ENCODE results near the gene FBXO15. TPM values are rescaled to one million over a fixed set of nuclear protein-coding genes. Genes with fewer than 3 reads are reported as not detected.

The FBXO15 gene
- total and polyA plus RNA-seq, 4 experiments from 2014 or later = 2.0 to 2.6 (median 2.4) TPM

GRCh38 chr18:74131124-74131523 is 16.5 kb downstream of the FBXO15 start:
- no peaks in the 10 kb centered on the region for H3K36me3 ChIP-seq (ENCODE audit: insufficient read depth, low read length)
- Mint-ChIP-seq H3K9me3 (no peaks in the 10 kb centered on the region), H3K27ac (no peak overlapping the region), H3K27me3 (peaks cover 0 to 1% of the 10 kb centered on the region in 2 donors), H3K4me1 (no peaks in the 10 kb centered on the region), H3K4me3 (no peak overlapping the region), H3K36me3 (no peaks in the 10 kb centered on the region)
- no peaks in the 10 kb centered on the region for H3K4me1 ChIP-seq (ENCODE audit: insufficient read depth, low read length)
- ChIA-PET CTCF (ENCODE audit: partially characterized antibody) (interaction anchor here (1.7 kb wide), 1 partner anchor 12 kb away, joined by 4 read pairs; no protein-coding TSS in a partner anchor), POLR2A (ENCODE audit: partially characterized antibody) (no interaction called here)
- H3K9me3 ChIP-seq (ENCODE audit: control insufficient read depth in 1 of 2, low read length in 2 of 2) = no peaks in the 10 kb centered on the region
- H3K27ac ChIP-seq (ENCODE audit: low read depth, low read length) = no peak overlapping the region
- H3K4me3 ChIP-seq (ENCODE audit: low read length in 2 of 2) = no peak overlapping the region
- no peak for DNase-seq
- intact Hi-C loops (cut with micrococcal nuclease) = no loop called here
- H3K27me3 ChIP-seq (ENCODE audit: insufficient read depth, low read length) = no peaks in the 10 kb centered on the region

GRCh38 chr18:74128159-74128558 is 19.5 kb downstream of the FBXO15 start:
- Histone ChIP-seq H3K27ac (ENCODE audit: low read depth, low read length) (no peak overlapping the region), H3K27me3 (ENCODE audit: insufficient read depth, low read length) (no peaks in the 10 kb centered on the region), H3K4me1 (ENCODE audit: insufficient read depth, low read length) (no peaks in the 10 kb centered on the region), H3K9me3 (ENCODE audit: control insufficient read depth in 1 of 2, low read length in 2 of 2) (no peaks in the 10 kb centered on the region), H3K36me3 (ENCODE audit: insufficient read depth, low read length) (no peaks in the 10 kb centered on the region), H3K4me3 (ENCODE audit: low read length in 2 of 2) (no peak overlapping the region)
- H3K27ac Mint-ChIP-seq = no peak overlapping the region
- intact Hi-C loops (cut with micrococcal nuclease) = no loop called here
- H3K36me3 Mint-ChIP-seq = no peaks in the 10 kb centered on the region
- no peaks in the 10 kb centered on the region for H3K9me3 Mint-ChIP-seq
- ChIA-PET CTCF (ENCODE audit: partially characterized antibody) (interaction anchor here (1.2 kb wide), 1 partner anchor 9 kb away, joined by 3 read pairs; no protein-coding TSS in a partner anchor), POLR2A (ENCODE audit: partially characterized antibody) (no interaction called here)
- H3K4me3 Mint-ChIP-seq = no peak overlapping the region
- no peak for DNase-seq
- H3K4me1 Mint-ChIP-seq = no peaks in the 10 kb centered on the region
- no peaks in the 10 kb centered on the region for H3K27me3 Mint-ChIP-seq

GRCh38 chr18:74126684-74127655 is 20.7 kb downstream of the FBXO15 start:
- H3K4me3 Mint-ChIP-seq = no peak overlapping the region
- Histone ChIP-seq H3K4me1 (ENCODE audit: insufficient read depth, low read length) (no peaks in the 10 kb centered on the region), H3K9me3 (ENCODE audit: control insufficient read depth in 1 of 2, low read length in 2 of 2) (no peaks in the 10 kb centered on the region), H3K27me3 (ENCODE audit: insufficient read depth, low read length) (no peaks in the 10 kb centered on the region), H3K4me3 (ENCODE audit: low read length in 2 of 2) (no peak overlapping the region), H3K27ac (ENCODE audit: low read depth, low read length) (no peak overlapping the region), H3K36me3 (ENCODE audit: insufficient read depth, low read length) (no peaks in the 10 kb centered on the region)
- no peaks in the 10 kb centered on the region for H3K27me3 Mint-ChIP-seq
- ChIA-PET POLR2A (ENCODE audit: partially characterized antibody) (no interaction called here), CTCF (ENCODE audit: partially characterized antibody) (interaction anchor here (1.4 kb wide), 1 partner anchor 12 kb away, joined by 3 read pairs; no protein-coding TSS in a partner anchor)
- intact Hi-C loops (cut with micrococcal nuclease) = no loop called here
- H3K27ac Mint-ChIP-seq = no peak overlapping the region
- H3K4me1 Mint-ChIP-seq = no peaks in the 10 kb centered on the region
- no peak for DNase-seq
- H3K9me3 Mint-ChIP-seq = no peaks in the 10 kb centered on the region
- no peaks in the 10 kb centered on the region for H3K36me3 Mint-ChIP-seq

GRCh38 chr18:74124642-74125041 is 23.0 kb downstream of the FBXO15 start:
- POLR2A ChIA-PET (ENCODE audit: partially characterized antibody) = no interaction called here

GRCh38 chr18:74123200-74123599 is 24.4 kb downstream of the FBXO15 start:
- Histone ChIP-seq H3K27me3 (ENCODE audit: insufficient read depth, low read length) (no peaks in the 10 kb centered on the region), H3K27ac (ENCODE audit: low read depth, low read length) (no peak overlapping the region), H3K36me3 (ENCODE audit: insufficient read depth, low read length) (no peaks in the 10 kb centered on the region), H3K9me3 (ENCODE audit: control insufficient read depth in 1 of 2, low read length in 2 of 2) (no peaks in the 10 kb centered on the region), H3K4me1 (ENCODE audit: insufficient read depth, low read length) (no peaks in the 10 kb centered on the region), H3K4me3 (ENCODE audit: low read length in 2 of 2) (no peak overlapping the region)
- Mint-ChIP-seq H3K4me1 (no peaks in the 10 kb centered on the region), H3K27ac (peak overlapping the region in 1 of 7 donors; percentile 16), H3K36me3 (no peaks in the 10 kb centered on the region), H3K27me3 (peaks cover 2 to 5% of the 10 kb centered on the region in 2 donors), H3K4me3 (no peak overlapping the region), H3K9me3 (no peaks in the 10 kb centered on the region)
- ChIA-PET POLR2A (ENCODE audit: partially characterized antibody) (no interaction called here), CTCF (ENCODE audit: partially characterized antibody) (no interaction called here)
- intact Hi-C loops (cut with micrococcal nuclease) = no loop called here
- DNase-seq = no peak

More at GRCh38 chr18:74124642-74125041, 23.0 kb downstream of the FBXO15 start:
- no peaks in the 10 kb centered on the region for H3K4me1 Mint-ChIP-seq
- intact Hi-C loops (cut with micrococcal nuclease) = no loop called here
- H3K9me3 Mint-ChIP-seq = no peaks in the 10 kb centered on the region
- H3K9me3 ChIP-seq (ENCODE audit: control insufficient read depth in 1 of 2, low read length in 2 of 2) = no peaks in the 10 kb centered on the region
- H3K36me3 ChIP-seq (ENCODE audit: insufficient read depth, low read length) = no peaks in the 10 kb centered on the region
- no peak overlapping the region for H3K4me3 ChIP-seq (ENCODE audit: low read length in 2 of 2)
- H3K27ac Mint-ChIP-seq = no peak overlapping the region
- no peak overlapping the region for H3K27ac ChIP-seq (ENCODE audit: low read depth, low read length)
- no peak overlapping the region for H3K4me3 Mint-ChIP-seq
- H3K27me3 ChIP-seq (ENCODE audit: insufficient read depth, low read length) = no peaks in the 10 kb centered on the region
- CTCF ChIA-PET (ENCODE audit: partially characterized antibody) = no interaction called here
- H3K4me1 ChIP-seq (ENCODE audit: insufficient read depth, low read length) = no peaks in the 10 kb centered on the region
- H3K27me3 Mint-ChIP-seq = peaks cover 0 to 2% of the 10 kb centered on the region in 2 donors
- no peak for DNase-seq
- no peaks in the 10 kb centered on the region for H3K36me3 Mint-ChIP-seq

- no peaks in the 10 kb centered on the region for H3K4me1 ChIP-seq (ENCODE audit: insufficient read depth, low read length)
- Mint-ChIP-seq H3K9me3 (peaks cover 0 to 5% (median 4%) of the 10 kb centered on the region in 8 donors), H3K27me3 (peaks cover 2 to 5% of the 10 kb centered on the region in 2 donors), H3K4me3 (no peak overlapping the region), H3K36me3 (no peaks in the 10 kb centered on the region), H3K27ac (no peak overlapping the region), H3K4me1 (no peaks in the 10 kb centered on the region)
- ChIA-PET POLR2A (ENCODE audit: partially characterized antibody) (no interaction called here), CTCF (ENCODE audit: partially characterized antibody) (interaction anchor here (1.2 to 1.7 kb wide), 2 partner anchors 35 to 76 kb away, joined by 3 to 7 read pairs; no protein-coding TSS in a partner anchor)
- H3K4me3 ChIP-seq (ENCODE audit: low read length in 2 of 2) = no peak overlapping the region
- no peaks in the 10 kb centered on the region for H3K27me3 ChIP-seq (ENCODE audit: insufficient read depth, low read length)
- DNase-seq = peak in 1 of 5 donors; percentile 18
- intact Hi-C loops (cut with micrococcal nuclease) = loop anchor here (1.0 to 5.0 kb wide), 2 partner anchors 35 to 77 kb away; no protein-coding TSS in a partner anchor
- H3K27ac ChIP-seq (ENCODE audit: low read depth, low read length) = no peak overlapping the region
- H3K36me3 ChIP-seq (ENCODE audit: insufficient read depth, low read length) = no peaks in the 10 kb centered on the region
- H3K9me3 ChIP-seq (ENCODE audit: control insufficient read depth in 1 of 2, low read length in 2 of 2) = no peaks in the 10 kb centered on the region
Measured at GRCh38 chr18:74116633-74117554, 30.7 kb downstream of the FBXO15 start.

- Mint-ChIP-seq H3K9me3 (peaks cover 0 to 9% (median 5%) of the 10 kb centered on the region in 8 donors), H3K27me3 (peaks cover 2 to 4% of the 10 kb centered on the region in 2 donors), H3K36me3 (peaks cover 0 to 2% of the 10 kb centered on the region in 2 donors), H3K4me1 (no peaks in the 10 kb centered on the region), H3K4me3 (no peak overlapping the region), H3K27ac (no peak overlapping the region)
- intact Hi-C loops (cut with micrococcal nuclease) = loop anchor here (5.0 kb wide), 1 partner anchor 33 kb away; no protein-coding TSS in a partner anchor
- H3K27me3 ChIP-seq (ENCODE audit: insufficient read depth, low read length) = no peaks in the 10 kb centered on the region
- ChIA-PET POLR2A (ENCODE audit: partially characterized antibody) (no interaction called here), CTCF (ENCODE audit: partially characterized antibody) (interaction anchor here (1.1 kb wide), 1 partner anchor 11 kb away, joined by 3 read pairs; no protein-coding TSS in a partner anchor)
- H3K9me3 ChIP-seq (ENCODE audit: control insufficient read depth in 1 of 2, low read length in 2 of 2) = no peaks in the 10 kb centered on the region
- no peaks in the 10 kb centered on the region for H3K4me1 ChIP-seq (ENCODE audit: insufficient read depth, low read length)
- no peak for DNase-seq
- no peaks in the 10 kb centered on the region for H3K36me3 ChIP-seq (ENCODE audit: insufficient read depth, low read length)
- H3K27ac ChIP-seq (ENCODE audit: low read depth, low read length) = no peak overlapping the region
- no peak overlapping the region for H3K4me3 ChIP-seq (ENCODE audit: low read length in 2 of 2)
Measured at GRCh38 chr18:74115046-74115445, 32.6 kb downstream of the FBXO15 start.

All from CD4-positive, alpha-beta memory T cell (primary cell).